HG03103 (cell line): ENCODE data around the gene EPB41L1.

Experiments
- ATAC-seq: cut with Tn5 transposase; IDR thresholded peaks from one replicate; pipeline ENCODE4 v1.9.1; 2021; ENCODE audit warnings: low read depth; ENCODE audit not compliant: unreplicated experiment

EPB41L1 gene

DNA sequence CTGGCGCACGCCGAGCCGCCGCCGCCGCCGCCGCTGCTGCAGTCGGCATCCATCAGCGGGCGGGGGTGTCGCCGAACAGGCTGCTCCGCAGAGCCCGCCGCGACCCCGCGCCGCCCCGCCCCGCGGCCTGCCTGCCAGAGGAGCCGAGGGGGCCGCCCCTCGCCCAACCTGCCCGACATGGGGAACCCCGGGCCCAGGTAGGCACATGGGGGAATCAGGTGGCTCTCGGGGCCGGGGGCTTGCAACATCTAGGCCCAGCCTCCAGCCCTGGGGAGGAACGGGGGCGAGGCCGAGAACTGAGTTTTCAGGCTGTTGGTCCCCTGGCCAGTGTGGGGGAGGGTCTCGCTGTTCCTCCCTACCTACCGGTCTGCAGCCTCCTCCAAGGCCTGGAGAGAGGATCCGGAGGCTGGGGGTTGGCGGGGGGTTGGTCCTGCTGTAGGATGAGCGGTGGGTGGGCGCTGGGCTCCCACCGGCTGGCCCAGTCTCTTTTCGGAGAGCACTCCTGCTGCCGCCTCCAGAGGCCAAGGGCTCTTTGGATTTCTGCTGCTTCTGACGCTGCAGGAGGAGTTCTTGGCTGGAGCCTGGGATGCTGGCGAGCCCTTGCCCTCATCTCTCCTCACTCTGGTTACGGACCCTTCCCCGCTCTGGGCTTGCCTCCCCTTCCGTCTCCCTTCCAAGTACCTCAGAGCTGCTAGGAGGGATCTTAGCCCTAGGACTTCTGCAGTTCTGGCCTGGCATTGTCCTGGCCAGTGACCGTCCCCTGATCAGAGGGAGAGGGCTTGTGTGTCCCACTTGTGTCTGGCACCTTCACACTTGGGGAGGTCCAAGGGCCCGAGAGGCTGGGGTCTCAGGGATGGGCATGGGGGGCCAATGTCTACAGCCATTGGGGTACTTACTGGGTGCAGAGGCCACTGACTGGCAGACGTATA is at the start of gene EPB41L1:
Gene EPB41L1 (plus strand): TSS at position 41 of the 929 bp plus-strand sequence. CDS start 19,038 bp downstream, outside the sequence.
- ATAC-seq = no peak

DNA sequence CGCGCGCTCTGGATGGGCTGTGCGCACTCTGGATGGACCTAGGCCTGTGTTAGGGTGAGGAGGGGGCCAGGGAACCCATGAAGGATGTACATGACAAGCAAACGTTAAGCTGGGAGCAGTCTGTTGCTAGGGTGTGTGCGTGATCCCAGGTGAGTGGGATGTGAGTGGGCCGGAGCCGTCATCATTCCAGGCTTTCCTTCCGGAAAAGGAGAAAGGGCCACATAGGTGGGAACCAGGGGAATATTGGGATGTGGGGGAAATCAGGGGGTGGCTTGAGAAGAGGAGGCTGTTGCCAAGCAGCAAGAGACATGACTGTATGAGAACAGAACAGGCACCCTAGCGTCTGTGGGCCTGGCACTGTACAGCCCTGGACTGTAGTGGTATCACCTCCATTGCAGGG is 49.7 kb upstream of the EPB41L1 start:
- no peak for ATAC-seq

- ATAC-seq = no peak
Measured at GRCh38 chr20:36105711-36106226, 48.8 kb upstream of the EPB41L1 start.

DNA sequence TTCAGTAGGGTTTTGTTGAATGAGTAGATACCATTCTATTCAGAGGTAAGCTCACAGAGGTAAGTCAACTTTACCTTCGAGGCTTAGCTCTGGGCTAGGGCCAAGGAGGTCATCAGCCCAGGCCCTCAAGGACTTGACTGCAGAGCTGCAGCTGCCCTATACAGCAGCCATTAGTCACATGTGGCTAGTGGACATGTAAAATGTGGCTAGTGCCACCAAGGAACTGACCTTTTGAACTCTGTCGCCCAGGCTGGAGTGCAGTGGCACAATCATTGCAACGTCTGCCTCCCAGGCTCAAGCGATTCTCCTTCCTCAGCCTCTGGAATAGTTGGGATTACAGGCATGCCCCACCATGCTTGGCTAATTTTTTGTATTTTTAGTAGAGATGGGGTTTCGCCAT is 47.9 kb upstream of the EPB41L1 start:
- ATAC-seq = no peak

DNA sequence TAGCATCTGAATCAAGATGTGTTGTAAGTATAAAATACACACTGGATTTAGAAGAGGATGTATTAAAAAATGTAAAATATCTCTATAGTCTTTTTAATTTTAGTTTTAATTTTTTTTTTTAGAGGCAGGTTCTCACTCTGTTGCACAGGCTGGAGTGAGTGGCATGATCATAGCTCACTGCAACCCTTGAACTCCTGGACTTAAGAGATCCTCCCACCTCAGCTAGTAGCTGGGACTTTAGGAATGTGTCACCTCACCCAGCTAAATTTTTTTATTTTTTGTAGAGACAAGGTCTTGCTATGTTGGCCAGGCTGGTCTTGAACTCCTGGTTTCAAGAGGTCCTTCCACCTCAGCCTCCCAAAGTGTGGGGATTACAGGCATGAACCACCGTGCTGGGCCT is 46.7 kb upstream of the EPB41L1 start:
- ATAC-seq = no peak

DNA sequence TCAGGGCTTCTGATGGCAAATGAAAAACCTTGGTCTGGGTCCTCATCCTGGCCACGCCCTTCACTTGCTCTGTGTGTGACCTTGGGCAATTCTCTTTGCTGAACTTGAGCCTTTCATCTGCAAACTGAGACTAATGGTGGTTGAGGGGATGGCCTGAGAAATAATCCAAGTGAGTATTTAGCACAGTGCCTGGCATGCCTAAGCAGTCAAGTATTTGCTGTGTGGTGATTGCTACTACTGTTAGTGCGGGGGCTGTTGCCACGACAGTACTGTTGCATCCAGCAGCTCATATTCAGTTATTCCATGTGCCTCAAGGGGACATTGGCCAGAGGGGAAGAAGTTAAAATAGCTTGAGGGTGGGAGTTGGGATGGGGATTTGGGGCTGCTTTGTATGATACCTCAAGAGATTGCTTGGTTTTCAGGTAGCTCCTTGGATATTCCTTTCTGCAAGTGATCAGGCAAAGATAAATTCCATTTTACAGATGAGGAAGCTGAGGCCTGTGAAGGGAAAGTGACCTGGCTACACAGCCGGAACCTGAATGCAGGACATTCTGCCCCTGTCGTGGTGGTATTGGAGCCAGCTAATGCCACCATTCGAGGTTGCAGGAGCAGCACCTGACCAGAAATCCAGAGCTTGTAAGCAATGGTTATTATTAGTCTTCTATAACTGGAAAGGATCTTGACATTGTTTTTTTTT is 45.1 kb upstream of the EPB41L1 start:
- no peak for ATAC-seq

GRCh38 chr20:36110994-36111393 is 43.5 kb upstream of the EPB41L1 start:
- ATAC-seq = no peak

DNA sequence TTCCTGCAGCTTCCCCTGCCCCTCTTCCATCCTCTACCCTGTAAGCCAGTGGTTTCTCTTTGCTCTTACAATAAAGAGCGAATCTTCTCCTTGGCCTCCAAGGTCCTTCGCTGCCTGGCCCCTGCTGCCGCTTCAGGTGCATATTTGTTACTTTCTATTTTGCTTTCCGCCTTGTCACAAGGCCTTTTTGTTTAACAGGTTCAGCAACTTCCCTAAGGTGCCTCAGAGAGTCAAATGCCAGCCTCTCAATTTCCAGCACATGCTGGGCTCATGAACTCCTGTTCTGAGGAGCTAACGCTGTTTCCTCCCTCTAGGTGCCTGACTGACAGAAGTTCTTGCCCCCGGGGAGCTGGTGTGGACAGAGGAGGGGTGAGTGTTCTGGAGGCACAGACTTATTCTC is 42.4 kb upstream of the EPB41L1 start:
- ATAC-seq = no peak

GRCh38 chr20:36113036-36113435 is 41.5 kb upstream of the EPB41L1 start:
- no peak for ATAC-seq

DNA sequence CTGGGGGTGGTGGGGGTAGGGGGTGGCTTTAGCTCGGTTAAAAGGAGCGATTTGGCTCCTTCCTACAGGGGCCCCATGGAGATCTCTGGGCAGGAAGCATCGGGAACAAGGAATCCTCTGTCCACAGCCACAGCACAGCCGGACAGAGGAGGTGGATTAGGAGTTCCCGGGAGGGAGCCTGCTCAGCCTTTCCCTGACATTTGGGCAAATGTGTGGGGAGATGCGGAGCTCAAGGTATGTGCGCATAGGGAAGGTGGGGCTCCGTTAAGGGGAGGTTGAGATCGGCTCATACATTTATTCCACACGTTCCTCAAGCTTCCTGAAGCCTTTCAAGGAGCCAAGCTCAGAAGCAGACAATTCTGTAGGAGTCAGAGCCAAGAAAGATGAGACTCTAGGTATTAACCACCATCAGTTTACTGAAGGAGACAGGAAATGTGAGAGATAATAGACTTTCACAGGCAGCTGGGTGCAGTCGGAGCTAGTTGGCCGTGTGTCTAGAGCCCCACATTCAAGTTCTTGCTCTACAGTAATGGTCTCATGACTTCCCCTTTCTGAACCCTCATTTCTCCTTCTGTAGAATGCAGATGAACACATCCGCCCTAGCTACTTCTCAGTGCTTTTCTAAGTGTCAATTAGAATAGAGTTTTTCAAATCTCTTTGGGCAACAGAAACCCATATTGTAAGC is 40.8 kb upstream of the EPB41L1 start:
- ATAC-seq = no peak

DNA sequence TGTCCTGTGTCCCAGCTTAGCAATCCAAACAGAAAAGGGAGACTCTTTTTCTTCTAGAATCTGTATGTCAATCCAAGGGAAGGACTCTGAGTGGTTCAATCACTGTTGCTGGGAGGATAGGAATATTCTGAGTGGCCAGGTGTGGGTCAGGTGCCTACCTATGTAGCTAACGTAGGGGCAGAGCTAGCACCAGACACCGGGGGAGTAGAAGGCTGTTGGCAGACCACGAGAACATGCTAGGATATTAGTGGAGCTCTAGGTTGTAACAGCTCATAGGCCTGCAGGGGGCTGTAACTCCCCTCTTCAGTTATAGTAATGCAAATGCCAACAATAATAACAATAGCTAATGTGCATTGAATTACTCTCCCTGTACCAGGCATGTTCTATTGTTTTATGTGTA is 39.8 kb upstream of the EPB41L1 start:
- ATAC-seq = no peak

GRCh38 chr20:36115925-36116324 is 38.6 kb upstream of the EPB41L1 start:
- ATAC-seq = no peak

GRCh38 chr20:36116807-36117441 is 37.6 kb upstream of the EPB41L1 start:
- ATAC-seq = no peak

GRCh38 chr20:36117638-36118037 is 36.9 kb upstream of the EPB41L1 start:
- no peak for ATAC-seq

DNA sequence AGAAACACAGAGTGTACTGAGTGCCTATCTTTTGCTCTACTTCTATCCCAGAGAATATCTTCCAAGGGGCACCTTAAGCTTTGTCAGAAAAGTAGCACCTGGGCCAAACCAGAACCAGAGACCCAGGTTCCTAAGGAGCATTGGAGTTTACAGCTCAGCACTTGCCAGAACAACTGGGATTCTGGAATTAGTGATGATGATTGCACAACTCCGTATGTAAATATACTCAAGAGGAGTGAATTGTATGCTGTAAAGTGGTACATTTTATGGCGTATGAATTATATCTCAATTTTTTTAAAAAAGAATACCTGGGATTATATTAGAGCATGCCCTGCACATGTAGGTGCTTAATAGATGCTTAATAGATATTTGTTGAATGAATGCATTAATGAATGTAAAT is 36.2 kb upstream of the EPB41L1 start:
- ATAC-seq = no peak

DNA sequence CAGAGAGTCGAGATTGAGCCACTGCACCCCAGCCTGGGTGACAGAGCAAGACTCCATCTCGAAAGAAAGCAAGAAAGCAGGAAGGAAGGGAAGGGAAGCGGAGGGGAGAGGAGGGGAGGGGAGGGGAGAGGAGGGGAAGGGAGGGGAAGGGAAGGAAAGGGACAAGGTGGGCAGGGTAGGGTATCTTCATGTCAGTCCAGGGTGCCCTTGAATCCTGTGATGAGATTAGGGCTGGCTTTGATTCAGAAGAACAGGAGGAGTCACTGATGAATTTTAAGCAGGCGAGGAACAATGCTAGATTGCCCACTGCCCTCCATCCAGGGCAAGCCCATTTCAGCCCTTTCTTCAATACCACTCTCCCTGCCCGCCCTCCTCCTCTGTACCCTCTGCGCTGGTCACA is 35.0 kb upstream of the EPB41L1 start:
- ATAC-seq = no peak

- ATAC-seq = no peak
Measured at GRCh38 chr20:36120241-36120640, 34.3 kb upstream of the EPB41L1 start.

- no peak for ATAC-seq
Measured at GRCh38 chr20:36120991-36121390, 33.5 kb upstream of the EPB41L1 start.

- no peak for ATAC-seq
Measured at GRCh38 chr20:36121981-36122930, 32.3 kb upstream of the EPB41L1 start.

GRCh38 chr20:36122931-36123288 is 31.6 kb upstream of the EPB41L1 start:
- no peak for ATAC-seq
